ENCODE measurements around the gene CYP26B1.

DNA sequence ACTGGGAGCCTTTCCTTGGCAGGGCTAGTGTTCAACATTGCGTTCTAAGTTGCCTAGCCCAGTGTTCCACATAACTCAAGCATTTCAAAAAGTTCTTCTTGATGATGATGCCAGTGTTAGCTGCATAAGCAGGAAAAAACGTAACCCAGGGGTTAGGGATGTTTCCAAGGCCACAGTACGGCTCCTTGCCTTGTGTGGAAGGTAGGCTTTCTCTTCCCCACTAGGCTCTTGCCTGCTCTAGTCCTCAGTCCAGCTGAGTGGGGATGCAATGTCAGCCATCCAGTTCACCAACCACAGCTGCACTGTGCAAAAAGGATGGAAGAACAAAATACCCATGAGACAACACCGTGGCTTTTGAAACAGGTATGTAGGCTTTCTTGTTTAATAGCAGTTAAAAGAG lies 28.0 kb upstream of the CYP26B1 start:
- TF ChIP-seq, protein P1, sequence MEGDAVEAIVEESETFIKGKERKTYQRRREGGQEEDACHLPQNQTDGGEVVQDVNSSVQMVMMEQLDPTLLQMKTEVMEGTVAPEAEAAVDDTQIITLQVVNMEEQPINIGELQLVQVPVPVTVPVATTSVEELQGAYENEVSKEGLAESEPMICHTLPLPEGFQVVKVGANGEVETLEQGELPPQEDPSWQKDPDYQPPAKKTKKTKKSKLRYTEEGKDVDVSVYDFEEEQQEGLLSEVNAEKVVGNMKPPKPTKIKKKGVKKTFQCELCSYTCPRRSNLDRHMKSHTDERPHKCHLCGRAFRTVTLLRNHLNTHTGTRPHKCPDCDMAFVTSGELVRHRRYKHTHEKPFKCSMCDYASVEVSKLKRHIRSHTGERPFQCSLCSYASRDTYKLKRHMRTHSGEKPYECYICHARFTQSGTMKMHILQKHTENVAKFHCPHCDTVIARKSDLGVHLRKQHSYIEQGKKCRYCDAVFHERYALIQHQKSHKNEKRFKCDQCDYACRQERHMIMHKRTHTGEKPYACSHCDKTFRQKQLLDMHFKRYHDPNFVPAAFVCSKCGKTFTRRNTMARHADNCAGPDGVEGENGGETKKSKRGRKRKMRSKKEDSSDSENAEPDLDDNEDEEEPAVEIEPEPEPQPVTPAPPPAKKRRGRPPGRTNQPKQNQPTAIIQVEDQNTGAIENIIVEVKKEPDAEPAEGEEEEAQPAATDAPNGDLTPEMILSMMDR (IDR thresholded peaks at IDR 0.05; ENCODE audit: low read length): no peak
- no peak for TF ChIP-seq EZH2 (IDR thresholded peaks at IDR 0.05; ENCODE audit: borderline replicate concordance, low read length)

Measured in OCI-LY1 (cell line).